GM23338 (cell line): Measurements from ENCODE around the gene KRT7.
"Not testable (repeated sequence)": the region's sequence is repeated elsewhere in the genome, so short reads cannot be mapped to it uniquely, and the experiment has no call there.

Experiments used
- CREB1 ChIP-seq: fragments of 250-450 bp; sonication (Bioruptor Pico); IDR thresholded peaks from 2 replicates; pipeline ENCODE4 v1.5.0; 2020; ENCODE audit warnings: low read depth, mild to moderate bottlenecking, moderate library complexity
- CTCF ChIP-seq, 2 experiments: fragments of 200-600 bp in 1 of 2; sonication (generic) in 1 of 2; conservative IDR thresholded peaks; 2 replicates each; pipeline versions ENCODE4 v1.5.1 to v1.6.1; 2016 to 2017; ENCODE audit warnings: antibody characterized with exemption in 2 of 2, low read depth in 2 of 2, mild to moderate bottlenecking in 2 of 2, moderate library complexity in 1 of 2
- ETS1 ChIP-seq: IDR thresholded peaks from 2 replicates; pipeline ENCODE4 v1.6.1; 2016; ENCODE audit warnings: antibody characterized with exemption
- EZH2 ChIP-seq: fragments of 200-600 bp; sonication (generic); IDR thresholded peaks from one replicate; pipeline ENCODE4 v1.8.0; 2017; ENCODE audit warnings: antibody characterized with exemption, mild to moderate bottlenecking, low read depth; ENCODE audit not compliant: unreplicated experiment
- EZH2phosphoT487 ChIP-seq: fragments of 200-600 bp; sonication (generic); IDR thresholded peaks from one replicate; pipeline ENCODE4 v1.8.1; 2018; ENCODE audit warnings: antibody characterized with exemption; ENCODE audit not compliant: unreplicated experiment
- JUNB ChIP-seq: IDR thresholded peaks from one replicate; pipeline ENCODE4 v1.6.1; 2016; ENCODE audit warnings: antibody characterized with exemption; ENCODE audit not compliant: unreplicated experiment
- NANOG ChIP-seq: IDR thresholded peaks from 2 replicates; pipeline ENCODE4 v1.6.1; 2016; ENCODE audit warnings: antibody characterized with exemption, borderline replicate concordance
- POLR2AphosphoS5 ChIP-seq: IDR thresholded peaks from 2 replicates; pipeline ENCODE4 v1.6.1; 2016; ENCODE audit warnings: antibody characterized with exemption, low read depth
- REST ChIP-seq: IDR thresholded peaks from one replicate; pipeline ENCODE4 v1.6.1; 2018; ENCODE audit warnings: antibody characterized with exemption; ENCODE audit not compliant: unreplicated experiment
- STAT1 ChIP-seq: IDR thresholded peaks from one replicate; pipeline ENCODE4 v1.6.1; 2016; ENCODE audit warnings: antibody characterized with exemption; ENCODE audit not compliant: unreplicated experiment
- ZNF114 ChIP-seq: fragments of 250-450 bp; sonication (Bioruptor Pico); IDR thresholded peaks from 2 replicates; pipeline ENCODE4 v1.5.0; 2020; ENCODE audit warnings: mild to moderate bottlenecking, moderate library complexity
- ZNF331 ChIP-seq: fragments of 250-450 bp; sonication (Bioruptor Pico); IDR thresholded peaks from 2 replicates; pipeline ENCODE4 v1.5.0; 2020; ENCODE audit warnings: low read depth, mild to moderate bottlenecking, moderate library complexity
- ZNF462 ChIP-seq: fragments of 250-450 bp; sonication (Bioruptor Pico); IDR thresholded peaks from 2 replicates; pipeline ENCODE4 v1.5.0; 2020; ENCODE audit warnings: mild to moderate bottlenecking, moderate library complexity

- not testable (repeated sequence) for TF ChIP-seq CTCF (conservative IDR thresholded peaks at IDR 0.05; ENCODE audit: low read depth in 2 of 2); POLR2AphosphoS5; EZH2; REST; JUNB; EZH2phosphoT487; CREB1 (CRISPR knock-in tag); ETS1; ZNF331 (CRISPR knock-in tag); NANOG; STAT1; ZNF114 (CRISPR knock-in tag); ZNF462 (CRISPR knock-in tag)
These were observed 55.1 kb downstream of the KRT7 start for GRCh38 chr12:52287816-52288805.
